ENCODE data around the gene TLN1.

GRCh38 chr9:35766997-35767396 is 35.0 kb upstream of the TLN1 start:
- no peak for TF ChIP-seq CTCF (conservative IDR thresholded peaks at IDR 0.05; ENCODE audit: low read length)
- no peak for TF ChIP-seq EZH2phosphoT487 (IDR thresholded peaks at IDR 0.05; ENCODE audit: borderline replicate concordance, low read depth, low read length)

Data from OCI-LY7 (cell line).